ENCODE results near the gene TFPI. TPM values are rescaled to one million over a fixed set of nuclear protein-coding genes. Genes with fewer than 3 reads are reported as not detected.

TFPI gene
- total RNA-seq, 6 experiments from 2014 or later, result 145 to 223 (median 189) TPM

GRCh38 chr2:187442378-187442777 lies 111.9 kb downstream of the TFPI start:
- H3K27me3 ChIP-seq, result no peaks in the 10 kb centered on the region
- H3K36me3 ChIP-seq, result no peaks in the 10 kb centered on the region
- H3K4me1 ChIP-seq, result peaks cover 0 to 6% (median 0%) of the 10 kb centered on the region in 4 donors
- H3K4me3 ChIP-seq, result no peak overlapping the region
- H3K9me3 ChIP-seq, result no peaks in the 10 kb centered on the region
- ATAC-seq (no peak), DNase-seq (no peak)
- WGBS (ENCODE audit: insufficient coverage, low coverage, low lambda C conversion rate, missing lambda C conversion rate), result 48% methylated on average over 1 of the region's 1 CpG
- no peak for TF ChIP-seq POLR2A (IDR thresholded peaks at IDR 0.05)
- TF ChIP-seq, protein P1, sequence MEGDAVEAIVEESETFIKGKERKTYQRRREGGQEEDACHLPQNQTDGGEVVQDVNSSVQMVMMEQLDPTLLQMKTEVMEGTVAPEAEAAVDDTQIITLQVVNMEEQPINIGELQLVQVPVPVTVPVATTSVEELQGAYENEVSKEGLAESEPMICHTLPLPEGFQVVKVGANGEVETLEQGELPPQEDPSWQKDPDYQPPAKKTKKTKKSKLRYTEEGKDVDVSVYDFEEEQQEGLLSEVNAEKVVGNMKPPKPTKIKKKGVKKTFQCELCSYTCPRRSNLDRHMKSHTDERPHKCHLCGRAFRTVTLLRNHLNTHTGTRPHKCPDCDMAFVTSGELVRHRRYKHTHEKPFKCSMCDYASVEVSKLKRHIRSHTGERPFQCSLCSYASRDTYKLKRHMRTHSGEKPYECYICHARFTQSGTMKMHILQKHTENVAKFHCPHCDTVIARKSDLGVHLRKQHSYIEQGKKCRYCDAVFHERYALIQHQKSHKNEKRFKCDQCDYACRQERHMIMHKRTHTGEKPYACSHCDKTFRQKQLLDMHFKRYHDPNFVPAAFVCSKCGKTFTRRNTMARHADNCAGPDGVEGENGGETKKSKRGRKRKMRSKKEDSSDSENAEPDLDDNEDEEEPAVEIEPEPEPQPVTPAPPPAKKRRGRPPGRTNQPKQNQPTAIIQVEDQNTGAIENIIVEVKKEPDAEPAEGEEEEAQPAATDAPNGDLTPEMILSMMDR (IDR thresholded peaks at IDR 0.05), result peak in 3 of 4 donors; percentile 11 to 31 (median 17)
- H3K27ac ChIP-seq, result no peak overlapping the region
- intact Hi-C loops (cut with DNase I), result no loop called here

GRCh38 chr2:187440101-187440675 lies 114.0 kb downstream of the TFPI start:
- TF ChIP-seq POLR2A (IDR thresholded peaks at IDR 0.05), result no peak
- TF ChIP-seq, protein P1 (IDR thresholded peaks at IDR 0.05), result no peak
- intact Hi-C loops (cut with DNase I), result no loop called here
- Histone ChIP-seq H3K27ac (no peak overlapping the region), H3K4me1 (peaks cover 0 to 6% (median 0%) of the 10 kb centered on the region in 4 donors), H3K4me3 (no peak overlapping the region), H3K27me3 (no peaks in the 10 kb centered on the region), H3K36me3 (no peaks in the 10 kb centered on the region), H3K9me3 (no peaks in the 10 kb centered on the region)
- DNase-seq (no peak), ATAC-seq (no peak)
- WGBS (ENCODE audit: insufficient coverage, low coverage, low lambda C conversion rate, missing lambda C conversion rate), result 59% methylated on average over 3 of the region's 3 CpGs

- no peak overlapping the region for H3K27ac ChIP-seq
- 42% methylated on average over 1 of the region's 1 CpG for WGBS (ENCODE audit: insufficient coverage, low coverage, low lambda C conversion rate, missing lambda C conversion rate)
- H3K36me3 ChIP-seq, result no peaks in the 10 kb centered on the region
- TF ChIP-seq POLR2A (IDR thresholded peaks at IDR 0.05), result no peak
- TF ChIP-seq, protein P1 (IDR thresholded peaks at IDR 0.05), result no peak
- no peaks in the 10 kb centered on the region for H3K9me3 ChIP-seq
- no peak for ATAC-seq
- no peak overlapping the region for H3K4me3 ChIP-seq
- intact Hi-C loops (cut with DNase I), result no loop called here
- H3K4me1 ChIP-seq, result peaks cover 0 to 6% (median 0%) of the 10 kb centered on the region in 4 donors
- no peak for DNase-seq
- H3K27me3 ChIP-seq, result no peaks in the 10 kb centered on the region
Measured at GRCh38 chr2:187438455-187438854, 115.8 kb downstream of the TFPI start.

DNA sequence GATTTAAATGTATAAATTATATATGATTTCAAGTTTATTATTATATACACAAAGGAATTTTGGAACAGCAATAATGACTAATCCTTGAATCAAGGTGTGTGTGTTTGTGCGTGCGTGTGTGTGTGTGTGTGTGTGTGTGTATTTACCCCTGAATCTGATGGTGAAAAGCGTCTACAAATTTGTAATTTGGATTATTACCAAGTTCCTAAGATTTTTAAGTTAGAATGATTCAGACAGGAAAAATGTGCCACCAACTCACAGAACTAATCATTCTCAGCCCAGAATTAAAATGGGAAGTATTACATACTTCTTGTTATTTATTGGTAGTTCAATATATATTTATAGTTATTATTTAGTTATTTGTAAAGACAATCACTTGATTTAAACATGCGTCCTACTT lies 118.5 kb downstream of the TFPI start:
- WGBS (ENCODE audit: insufficient coverage, low coverage, low lambda C conversion rate, missing lambda C conversion rate), result 42% methylated on average over 4 of the region's 4 CpGs

More for the DNA sequence above, 118.5 kb downstream of the TFPI start:
- Histone ChIP-seq H3K36me3 (no peaks in the 10 kb centered on the region), H3K9me3 (no peaks in the 10 kb centered on the region), H3K27me3 (no peaks in the 10 kb centered on the region), H3K4me3 (no peak overlapping the region), H3K27ac (no peak overlapping the region), H3K4me1 (peaks cover 0 to 14% (median 3%) of the 10 kb centered on the region in 4 donors)
- DNase-seq (no peak), ATAC-seq (no peak)
- intact Hi-C loops (cut with DNase I), result no loop called here
- TF ChIP-seq, protein P1 (IDR thresholded peaks at IDR 0.05), result no peak
- TF ChIP-seq POLR2A (IDR thresholded peaks at IDR 0.05), result no peak
